ENCODE results near the gene SACM1L.
A peak's percentile ranks its signal among the peaks of the same experiment; 100 is the strongest.

SACM1L gene

DNA sequence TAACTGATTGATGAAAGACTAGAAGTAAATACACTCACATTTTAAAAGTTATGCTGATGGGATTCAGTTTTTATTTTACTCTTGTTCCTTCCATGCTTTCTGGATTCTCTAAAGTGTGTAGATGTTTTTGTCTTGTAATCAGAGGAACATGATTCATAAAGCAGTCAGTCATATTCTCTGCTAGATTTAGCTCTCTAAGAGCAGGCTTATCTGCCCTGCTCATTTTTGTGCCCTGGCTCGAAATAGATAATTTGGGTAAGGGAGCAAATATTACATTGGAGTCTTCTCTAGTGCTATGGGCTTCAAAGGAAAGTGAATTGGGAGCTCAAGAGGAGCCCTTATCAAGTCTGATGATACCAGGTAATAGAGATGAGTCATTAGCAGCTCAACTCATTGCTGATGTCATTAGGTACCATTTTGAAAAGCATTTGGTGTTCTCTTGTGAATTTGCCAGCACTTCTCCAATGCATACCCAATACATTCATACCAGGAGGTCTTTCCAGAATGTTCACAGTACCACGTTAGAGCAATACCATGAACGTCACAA lies 27.7 kb downstream of the SACM1L start:
- peaks cover 92% of the 10 kb centered on the region for H3K36me3 ChIP-seq (ENCODE audit: control insufficient read depth, insufficient read depth, low read length)

DNA sequence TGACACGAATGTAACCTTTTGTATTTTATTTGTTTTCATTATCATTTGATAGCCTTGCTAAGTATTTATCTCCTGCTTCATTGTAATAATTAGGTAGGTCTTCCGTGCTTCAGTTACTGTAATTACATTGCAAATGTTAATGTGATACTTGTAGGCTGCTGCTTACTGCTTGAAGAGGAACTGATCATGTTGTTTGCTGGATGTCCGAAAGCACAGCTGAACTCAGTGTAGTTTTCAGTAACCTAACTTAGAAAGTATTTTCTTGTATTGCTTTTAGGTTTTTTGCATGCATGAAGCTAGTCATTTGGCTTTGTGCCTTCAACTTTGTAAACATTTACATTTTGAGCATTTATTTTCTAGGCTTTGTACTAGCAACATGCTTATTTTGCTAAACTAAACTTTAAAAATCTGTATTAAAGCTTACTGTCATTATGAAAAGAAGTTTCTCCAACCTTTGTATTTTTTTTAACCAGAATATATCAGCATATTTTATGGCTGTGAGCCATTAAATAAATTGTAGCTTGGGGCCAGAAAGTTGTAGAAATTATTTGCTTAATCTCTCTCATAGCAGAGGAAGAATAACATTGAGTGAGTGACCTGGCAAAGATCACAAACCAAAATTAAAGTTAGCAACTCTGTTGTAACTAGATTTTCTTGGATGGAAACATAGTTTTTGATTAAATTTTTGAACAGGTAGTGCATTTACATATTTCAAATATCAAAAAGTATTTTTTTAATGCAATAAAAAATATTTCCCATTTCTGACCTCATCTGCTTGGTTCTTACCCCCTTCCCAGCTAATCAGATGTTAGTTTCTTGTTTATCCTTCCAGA lies 30.7 kb downstream of the SACM1L start:
- no peaks in the 10 kb centered on the region for H3K9me3 ChIP-seq (ENCODE audit: control insufficient read depth, insufficient read depth, low read length)
- peaks cover 93% of the 10 kb centered on the region for H3K36me3 ChIP-seq (ENCODE audit: control insufficient read depth, insufficient read depth, low read length)
- no peaks in the 10 kb centered on the region for H3K27me3 ChIP-seq (ENCODE audit: control insufficient read depth, insufficient read depth, low read length)
- no peaks in the 10 kb centered on the region for H3K4me1 ChIP-seq (ENCODE audit: control insufficient read depth, insufficient read depth, low read length)
- H3K9ac ChIP-seq (ENCODE audit: low read depth, low read length): no peak overlapping the region
- H3K4me3 ChIP-seq (ENCODE audit: low read depth, low read length): no peak overlapping the region
- H3K27ac ChIP-seq (ENCODE audit: low read depth, low read length): no peak overlapping the region

More for the DNA sequence above, 27.7 kb downstream of the SACM1L start:
- H3K9ac ChIP-seq (ENCODE audit: low read depth, low read length): no peak overlapping the region
- H3K9me3 ChIP-seq (ENCODE audit: control insufficient read depth, insufficient read depth, low read length): no peaks in the 10 kb centered on the region
- H3K4me3 ChIP-seq (ENCODE audit: low read depth, low read length): no peak overlapping the region
- H3K4me1 ChIP-seq (ENCODE audit: control insufficient read depth, insufficient read depth, low read length): no peaks in the 10 kb centered on the region
- H3K27ac ChIP-seq (ENCODE audit: low read depth, low read length): no peak overlapping the region
- H3K27me3 ChIP-seq (ENCODE audit: control insufficient read depth, insufficient read depth, low read length): no peaks in the 10 kb centered on the region

- no peaks in the 10 kb centered on the region for H3K27me3 ChIP-seq (ENCODE audit: control insufficient read depth, insufficient read depth, low read length)
- no peak overlapping the region for H3K9ac ChIP-seq (ENCODE audit: low read depth, low read length)
- no peaks in the 10 kb centered on the region for H3K9me3 ChIP-seq (ENCODE audit: control insufficient read depth, insufficient read depth, low read length)
- no peak overlapping the region for H3K27ac ChIP-seq (ENCODE audit: low read depth, low read length)
- no peak overlapping the region for H3K4me3 ChIP-seq (ENCODE audit: low read depth, low read length)
- H3K4me1 ChIP-seq (ENCODE audit: control insufficient read depth, insufficient read depth, low read length): no peaks in the 10 kb centered on the region
- peaks cover 78% of the 10 kb centered on the region for H3K36me3 ChIP-seq (ENCODE audit: control insufficient read depth, insufficient read depth, low read length)
These were observed 35.7 kb downstream of the SACM1L start for GRCh38 chr3:45724911-45725310.

DNA sequence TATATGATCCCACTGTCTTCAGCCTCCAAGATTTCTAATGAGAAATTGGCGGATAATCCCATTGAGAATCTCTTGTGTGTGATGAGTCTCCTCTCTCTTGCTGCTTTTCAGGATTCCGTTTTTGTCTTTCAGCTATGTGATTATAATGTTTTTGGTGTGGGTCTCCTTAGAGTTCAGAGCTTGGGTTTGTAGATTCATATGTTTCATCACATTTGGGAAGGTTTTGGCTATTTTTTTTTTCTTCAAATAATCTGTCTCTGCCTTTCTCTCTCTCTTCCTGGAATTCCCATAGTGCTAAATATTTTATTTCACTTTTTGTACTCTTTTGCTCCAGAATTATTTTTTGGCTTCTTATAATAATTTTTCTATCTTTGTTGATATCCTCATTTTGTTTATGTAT lies 40.4 kb downstream of the SACM1L start:
- Histone ChIP-seq H3K4me1 (ENCODE audit: control insufficient read depth, insufficient read depth, low read length) (no peaks in the 10 kb centered on the region), H3K27ac (ENCODE audit: low read depth, low read length) (no peak overlapping the region), H3K9ac (ENCODE audit: low read depth, low read length) (no peak overlapping the region), H3K9me3 (ENCODE audit: control insufficient read depth, insufficient read depth, low read length) (no peaks in the 10 kb centered on the region), H3K4me3 (ENCODE audit: low read depth, low read length) (no peak overlapping the region), H3K27me3 (ENCODE audit: control insufficient read depth, insufficient read depth, low read length) (no peaks in the 10 kb centered on the region), H3K36me3 (ENCODE audit: control insufficient read depth, insufficient read depth, low read length) (peaks cover 78% of the 10 kb centered on the region)

DNA sequence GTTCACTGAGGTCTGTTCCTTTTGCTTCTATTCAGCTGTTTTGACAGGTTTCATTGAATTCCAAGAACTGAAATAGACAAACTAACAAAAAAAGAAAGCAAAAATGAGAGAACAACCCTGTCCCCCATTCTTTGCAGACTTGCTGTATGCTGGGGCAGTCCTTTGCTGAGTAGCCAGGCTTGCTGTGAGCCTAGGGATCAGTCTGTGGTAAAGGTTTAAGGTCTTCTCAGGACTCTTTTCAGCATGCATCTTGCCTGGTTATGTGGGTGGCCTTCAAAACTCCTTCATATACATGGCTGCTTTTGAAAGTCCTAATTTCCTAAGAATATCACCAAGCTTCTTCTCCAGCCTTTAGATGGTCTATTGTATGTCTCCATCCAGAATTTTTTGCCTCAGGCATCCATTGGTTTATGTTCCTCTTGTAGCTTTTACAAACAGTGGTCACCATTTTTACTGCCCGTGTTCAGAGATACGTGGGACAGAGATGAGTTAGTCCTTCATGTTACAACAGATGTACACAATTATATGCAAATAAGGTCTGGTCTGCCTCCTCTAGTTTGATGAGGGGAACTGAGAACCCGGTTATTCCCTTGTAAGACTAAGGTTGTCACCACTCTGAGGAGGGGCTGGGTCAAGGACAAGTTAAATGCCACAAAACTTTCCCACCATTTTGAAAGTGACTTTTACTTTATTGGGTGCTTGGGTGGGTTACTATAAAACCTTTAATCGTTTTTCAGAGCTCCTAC lies 41.4 kb downstream of the SACM1L start:
- H3K27me3 ChIP-seq (ENCODE audit: control insufficient read depth, insufficient read depth, low read length): no peaks in the 10 kb centered on the region
- no peaks in the 10 kb centered on the region for H3K9me3 ChIP-seq (ENCODE audit: control insufficient read depth, insufficient read depth, low read length)
- H3K9ac ChIP-seq (ENCODE audit: low read depth, low read length): no peak overlapping the region
- no peak overlapping the region for H3K27ac ChIP-seq (ENCODE audit: low read depth, low read length)
- H3K4me1 ChIP-seq (ENCODE audit: control insufficient read depth, insufficient read depth, low read length): no peaks in the 10 kb centered on the region
- H3K36me3 ChIP-seq (ENCODE audit: control insufficient read depth, insufficient read depth, low read length): peaks cover 78% of the 10 kb centered on the region
- H3K4me3 ChIP-seq (ENCODE audit: low read depth, low read length): no peak overlapping the region

GRCh38 chr3:45736707-45737106 lies 47.5 kb downstream of the SACM1L start:
- H3K9me3 ChIP-seq (ENCODE audit: control insufficient read depth, insufficient read depth, low read length): no peaks in the 10 kb centered on the region
- no peak overlapping the region for H3K9ac ChIP-seq (ENCODE audit: low read depth, low read length)
- H3K27ac ChIP-seq (ENCODE audit: low read depth, low read length): no peak overlapping the region
- H3K4me1 ChIP-seq (ENCODE audit: control insufficient read depth, insufficient read depth, low read length): peaks cover 33% of the 10 kb centered on the region
- peaks cover 97% of the 10 kb centered on the region for H3K36me3 ChIP-seq (ENCODE audit: control insufficient read depth, insufficient read depth, low read length)
- H3K4me3 ChIP-seq (ENCODE audit: low read depth, low read length): no peak overlapping the region
- no peaks in the 10 kb centered on the region for H3K27me3 ChIP-seq (ENCODE audit: control insufficient read depth, insufficient read depth, low read length)

DNA sequence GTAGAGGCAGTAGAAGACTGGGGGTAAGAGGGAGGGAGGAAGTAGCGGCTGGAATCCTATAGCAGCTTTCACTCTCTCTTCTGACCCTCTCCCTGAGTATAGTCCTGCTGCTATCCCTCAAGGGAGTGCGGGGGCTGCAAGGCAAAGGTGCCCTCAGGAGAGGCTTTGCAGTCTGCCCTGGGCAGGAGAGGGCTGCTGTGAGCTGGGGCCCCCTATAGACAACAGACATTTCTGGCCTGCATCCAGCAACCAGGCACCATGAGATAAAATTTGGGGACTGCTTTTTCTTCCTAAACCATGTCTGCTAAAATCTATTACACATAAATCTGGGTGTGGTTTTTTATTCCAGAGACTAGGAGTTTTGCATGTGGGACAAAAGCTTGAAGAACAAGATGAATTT lies 48.0 kb downstream of the SACM1L start:
- H3K36me3 ChIP-seq (ENCODE audit: control insufficient read depth, insufficient read depth, low read length): peaks cover 92% of the 10 kb centered on the region
- H3K4me1 ChIP-seq (ENCODE audit: control insufficient read depth, insufficient read depth, low read length): peaks cover 39% of the 10 kb centered on the region
- H3K9me3 ChIP-seq (ENCODE audit: control insufficient read depth, insufficient read depth, low read length): no peaks in the 10 kb centered on the region
- no peak overlapping the region for H3K9ac ChIP-seq (ENCODE audit: low read depth, low read length)
- no peak overlapping the region for H3K27ac ChIP-seq (ENCODE audit: low read depth, low read length)
- no peaks in the 10 kb centered on the region for H3K27me3 ChIP-seq (ENCODE audit: control insufficient read depth, insufficient read depth, low read length)
- H3K4me3 ChIP-seq (ENCODE audit: low read depth, low read length): no peak overlapping the region

GRCh38 chr3:45739991-45740390 lies 50.8 kb downstream of the SACM1L start:
- Histone ChIP-seq H3K36me3 (ENCODE audit: control insufficient read depth, insufficient read depth, low read length) (peaks cover 94% of the 10 kb centered on the region), H3K4me3 (ENCODE audit: low read depth, low read length) (0 out of 2 replicates have a peak overlapping the region, but pooled peaks have one; percentile 21), H3K27me3 (ENCODE audit: control insufficient read depth, insufficient read depth, low read length) (no peaks in the 10 kb centered on the region), H3K27ac (ENCODE audit: low read depth, low read length) (peak overlapping the region; percentile 89), H3K4me1 (ENCODE audit: control insufficient read depth, insufficient read depth, low read length) (peaks cover 41% of the 10 kb centered on the region), H3K9me3 (ENCODE audit: control insufficient read depth, insufficient read depth, low read length) (no peaks in the 10 kb centered on the region), H3K9ac (ENCODE audit: low read depth, low read length) (no peak overlapping the region)

DNA sequence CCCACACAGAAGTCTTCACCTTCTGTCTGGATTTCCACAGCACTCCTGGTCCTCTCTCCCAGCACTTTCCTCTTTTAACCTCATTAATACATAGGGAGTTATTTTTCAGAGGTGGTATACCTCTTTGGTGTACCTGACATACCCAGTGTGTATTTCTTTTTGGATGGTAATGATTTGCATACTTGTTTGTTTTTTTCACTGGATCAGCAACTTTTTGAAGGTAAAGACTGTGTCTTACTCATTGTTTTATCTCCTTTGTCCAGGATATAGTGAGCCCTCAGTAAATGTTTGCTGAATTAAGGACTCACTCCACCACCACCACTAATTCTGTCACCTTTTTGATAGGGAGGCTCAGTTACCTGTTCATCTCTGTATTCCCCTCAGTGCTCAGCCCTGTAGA lies 52.1 kb downstream of the SACM1L start:
- Histone ChIP-seq H3K9me3 (ENCODE audit: control insufficient read depth, insufficient read depth, low read length) (no peaks in the 10 kb centered on the region), H3K27ac (ENCODE audit: low read depth, low read length) (peak overlapping the region; percentile 89), H3K36me3 (ENCODE audit: control insufficient read depth, insufficient read depth, low read length) (peaks cover 94% of the 10 kb centered on the region), H3K9ac (ENCODE audit: low read depth, low read length) (no peak overlapping the region), H3K4me3 (ENCODE audit: low read depth, low read length) (no peak overlapping the region), H3K4me1 (ENCODE audit: control insufficient read depth, insufficient read depth, low read length) (peaks cover 41% of the 10 kb centered on the region), H3K27me3 (ENCODE audit: control insufficient read depth, insufficient read depth, low read length) (no peaks in the 10 kb centered on the region)

- Histone ChIP-seq H3K27me3 (ENCODE audit: control insufficient read depth, insufficient read depth, low read length) (no peaks in the 10 kb centered on the region), H3K36me3 (ENCODE audit: control insufficient read depth, insufficient read depth, low read length) (peaks cover 92% of the 10 kb centered on the region), H3K9ac (ENCODE audit: low read depth, low read length) (no peak overlapping the region), H3K27ac (ENCODE audit: low read depth, low read length) (peak overlapping the region; percentile 89), H3K9me3 (ENCODE audit: control insufficient read depth, insufficient read depth, low read length) (no peaks in the 10 kb centered on the region), H3K4me3 (ENCODE audit: low read depth, low read length) (no peak overlapping the region), H3K4me1 (ENCODE audit: control insufficient read depth, insufficient read depth, low read length) (peaks cover 41% of the 10 kb centered on the region)
These were observed 52.7 kb downstream of the SACM1L start for GRCh38 chr3:45741742-45742460.
